GM23338 (cell line): ENCODE measurements around the gene ATG9A. TPM values are rescaled to one million over a fixed set of nuclear protein-coding genes. Genes with fewer than 3 reads are reported as not detected.

Source experiments
- ATAC-seq: fragments of 200-7000 bp; cut with Tn5 transposase; 3 replicates; pipeline ENCODE4 v1.9.1; 2020
- DNase-seq: peaks from one replicate; pipeline ENCODE4 v3.0.0-alpha.2; 2015; ENCODE audit warnings: low spot score
- H2AFZ ChIP-seq: fragments of 200-600 bp; sonication (generic); 2 replicates; pipeline ENCODE4 v1.8.0; 2016; ENCODE audit warnings: antibody characterized with exemption, mild to moderate bottlenecking, moderate library complexity
- H3F3A ChIP-seq: fragments of 200-600 bp; sonication (generic); replicated peaks from 2 replicates; pipeline ENCODE4 v1.8.0; 2017; ENCODE audit warnings: antibody characterized with exemption, mixed run types, low read depth
- H3K27ac ChIP-seq: fragments of 200-600 bp; sonication (generic); 2 replicates; pipeline ENCODE4 v1.6.1; 2016; ENCODE audit warnings: low read depth
- H3K27me3 ChIP-seq: fragments of 200-600 bp; sonication (generic); 2 replicates; pipeline ENCODE4 v1.8.0; 2016; ENCODE audit warnings: mild to moderate bottlenecking, mixed run types, moderate library complexity; ENCODE audit not compliant: insufficient read depth
- H3K36me3 ChIP-seq: fragments of 200-600 bp; sonication (generic); 2 replicates; pipeline ENCODE4 v1.8.0; 2016; ENCODE audit warnings: mild to moderate bottlenecking; ENCODE audit not compliant: insufficient read depth
- H3K4me1 ChIP-seq: fragments of 200-600 bp; sonication (generic); 2 replicates; pipeline ENCODE4 v1.8.0; 2016; ENCODE audit warnings: mild to moderate bottlenecking, moderate library complexity; ENCODE audit not compliant: insufficient read depth
- H3K4me2 ChIP-seq: fragments of 200-600 bp; sonication (generic); 2 replicates; pipeline ENCODE4 v1.7.1; 2017; ENCODE audit warnings: mixed run types
- H3K4me3 ChIP-seq: fragments of 200-600 bp; sonication (generic); 2 replicates; pipeline ENCODE4 v1.6.1; 2016; ENCODE audit warnings: mixed run types
- H3K79me2 ChIP-seq: fragments of 200-600 bp; sonication (generic); replicated peaks from 2 replicates; pipeline ENCODE4 v1.8.0; 2017; ENCODE audit warnings: mild to moderate bottlenecking; ENCODE audit not compliant: insufficient read depth
- H3K9me2 ChIP-seq: fragments of 200-600 bp; sonication (generic); 2 replicates; pipeline ENCODE4 v1.8.0; 2017; ENCODE audit not compliant: insufficient read depth
- H4K20me1 ChIP-seq: fragments of 200-600 bp; sonication (generic); replicated peaks from 2 replicates; pipeline ENCODE4 v1.8.0; 2017; ENCODE audit warnings: mild to moderate bottlenecking; ENCODE audit not compliant: insufficient read depth
- H3K27ac Mint-ChIP-seq: 2 replicates; pipeline ENCODE4 v1.8.0; 2020; ENCODE audit warnings: inconsistent platforms, mild to moderate bottlenecking, moderate library complexity, mixed read lengths
- H3K27me3 Mint-ChIP-seq: 3 replicates; pipeline ENCODE4 v1.8.0; 2022; ENCODE audit warnings: low read depth, mild to moderate bottlenecking, moderate library complexity, mixed read lengths, inconsistent platforms; ENCODE audit not compliant: insufficient read depth, poor library complexity
- H3K36me3 Mint-ChIP-seq: 3 replicates; pipeline ENCODE4 v1.8.0; 2021; ENCODE audit warnings: low read depth, mild to moderate bottlenecking, inconsistent platforms, moderate library complexity, mixed read lengths
- H3K4me1 Mint-ChIP-seq: 3 replicates; pipeline ENCODE4 v1.8.0; 2020; ENCODE audit warnings: mild to moderate bottlenecking, inconsistent platforms, mixed read lengths
- H3K4me3 Mint-ChIP-seq: 3 replicates; pipeline ENCODE4 v1.8.0; 2021; ENCODE audit warnings: moderate library complexity, mild to moderate bottlenecking, inconsistent platforms, mixed read lengths
- H3K9me3 Mint-ChIP-seq: 3 replicates; pipeline ENCODE4 v1.8.0; 2020; ENCODE audit warnings: moderate library complexity, mild to moderate bottlenecking, inconsistent platforms, mixed read lengths
- EZH2phosphoT487 ChIP-seq: fragments of 200-600 bp; sonication (generic); IDR thresholded peaks from one replicate; pipeline ENCODE4 v1.8.1; 2018; ENCODE audit warnings: antibody characterized with exemption; ENCODE audit not compliant: unreplicated experiment
- JUNB ChIP-seq: IDR thresholded peaks from one replicate; pipeline ENCODE4 v1.6.1; 2016; ENCODE audit warnings: antibody characterized with exemption; ENCODE audit not compliant: unreplicated experiment
- NANOG ChIP-seq: IDR thresholded peaks from 2 replicates; pipeline ENCODE4 v1.6.1; 2016; ENCODE audit warnings: antibody characterized with exemption, borderline replicate concordance
- POLR2AphosphoS5 ChIP-seq: IDR thresholded peaks from 2 replicates; pipeline ENCODE4 v1.6.1; 2016; ENCODE audit warnings: antibody characterized with exemption, low read depth
- STAT1 ChIP-seq: IDR thresholded peaks from one replicate; pipeline ENCODE4 v1.6.1; 2016; ENCODE audit warnings: antibody characterized with exemption; ENCODE audit not compliant: unreplicated experiment
- ZNF114 ChIP-seq: fragments of 250-450 bp; sonication (Bioruptor Pico); IDR thresholded peaks from 2 replicates; pipeline ENCODE4 v1.5.0; 2020; ENCODE audit warnings: mild to moderate bottlenecking, moderate library complexity
- polyA plus RNA-seq: library from polyadenylated mRNA; unstranded; fragments of >200 nt; fragmentation: Nextera tagmentation; extraction: Ambion mirVana; gene quantifications from 2 replicates; pipeline ENCODE4 v1.2.1, GENCODE V29; 2016
- total RNA-seq: library from RNA; depleted of rRNA; stranded (reverse); fragments of >200 nt; shearing (Covaris generic); gene quantifications from 2 replicates; pipeline ENCODE4 v1.2.3, GENCODE V29; 2014
- TF ChIP-seq, protein P1 (sequence below), 2 experiments: fragments of 200-600 bp in 1 of 2; sonication (generic) in 1 of 2; conservative IDR thresholded peaks; 2 replicates each; pipeline versions ENCODE4 v1.5.1 to v1.6.1; 2016 to 2017; ENCODE audit warnings: antibody characterized with exemption in 2 of 2, low read depth in 2 of 2, mild to moderate bottlenecking in 2 of 2, moderate library complexity in 1 of 2
- TF ChIP-seq, protein P2 (sequence below): IDR thresholded peaks from one replicate; pipeline ENCODE4 v1.6.1; 2018; ENCODE audit warnings: antibody characterized with exemption; ENCODE audit not compliant: unreplicated experiment
- TF ChIP-seq, protein P3 (sequence below): IDR thresholded peaks from 2 replicates; pipeline ENCODE4 v1.6.1; 2016; ENCODE audit warnings: antibody characterized with exemption
- TF ChIP-seq, protein P4 (sequence below): fragments of 250-450 bp; sonication (Bioruptor Pico); IDR thresholded peaks from 2 replicates; pipeline ENCODE4 v1.5.0; 2020; ENCODE audit warnings: mild to moderate bottlenecking, moderate library complexity

ATG9A gene
- total and polyA plus RNA-seq, 2 experiments from 2014 or later, result 20.7 to 54.2 TPM

DNA sequence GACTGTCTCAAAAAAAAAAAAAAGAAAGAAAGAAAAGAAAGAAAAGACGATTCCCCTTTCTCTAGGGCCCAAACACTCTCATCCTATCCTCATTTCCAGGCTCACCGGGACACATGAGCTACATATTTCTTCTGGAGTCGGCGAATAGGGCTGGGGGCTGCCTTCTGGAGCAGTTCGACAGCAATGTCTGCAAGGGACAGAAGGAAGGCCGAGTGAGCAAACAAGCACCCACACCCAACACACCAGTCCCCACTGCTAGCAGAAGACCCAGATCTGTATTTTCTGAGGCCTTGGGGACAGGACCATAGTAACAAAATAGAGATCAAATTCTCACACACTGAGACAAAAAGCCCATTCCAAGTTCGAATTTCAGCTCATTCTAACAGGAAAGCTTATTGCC lies 54.0 kb downstream of the ATG9A start:
- ATAC-seq (no peak), DNase-seq (no peak)
- Histone ChIP-seq H3K4me1 (peaks cover 13% of the 10 kb centered on the region), H2AFZ (no peak overlapping the region), H3K27ac (no peak overlapping the region), H4K20me1 (no peaks in the 10 kb centered on the region; the same call in 1 of the 2 replicates), H3K4me2 (peak overlapping the region; percentile 95), H3K79me2 (peaks cover 7% of the 10 kb centered on the region), H3K36me3 (no peaks in the 10 kb centered on the region), H3K9me2 (no peaks in the 10 kb centered on the region), H3K4me3 (peak overlapping the region; percentile 71), H3F3A (peaks cover 20% of the 10 kb centered on the region), H3K27me3 (no peaks in the 10 kb centered on the region)
- no peaks in the 10 kb centered on the region; the same call in 2 of the 3 replicates for H3K9me3 Mint-ChIP-seq
- peaks cover 26% of the 10 kb centered on the region for H3K36me3 Mint-ChIP-seq
- TF ChIP-seq, protein P1, sequence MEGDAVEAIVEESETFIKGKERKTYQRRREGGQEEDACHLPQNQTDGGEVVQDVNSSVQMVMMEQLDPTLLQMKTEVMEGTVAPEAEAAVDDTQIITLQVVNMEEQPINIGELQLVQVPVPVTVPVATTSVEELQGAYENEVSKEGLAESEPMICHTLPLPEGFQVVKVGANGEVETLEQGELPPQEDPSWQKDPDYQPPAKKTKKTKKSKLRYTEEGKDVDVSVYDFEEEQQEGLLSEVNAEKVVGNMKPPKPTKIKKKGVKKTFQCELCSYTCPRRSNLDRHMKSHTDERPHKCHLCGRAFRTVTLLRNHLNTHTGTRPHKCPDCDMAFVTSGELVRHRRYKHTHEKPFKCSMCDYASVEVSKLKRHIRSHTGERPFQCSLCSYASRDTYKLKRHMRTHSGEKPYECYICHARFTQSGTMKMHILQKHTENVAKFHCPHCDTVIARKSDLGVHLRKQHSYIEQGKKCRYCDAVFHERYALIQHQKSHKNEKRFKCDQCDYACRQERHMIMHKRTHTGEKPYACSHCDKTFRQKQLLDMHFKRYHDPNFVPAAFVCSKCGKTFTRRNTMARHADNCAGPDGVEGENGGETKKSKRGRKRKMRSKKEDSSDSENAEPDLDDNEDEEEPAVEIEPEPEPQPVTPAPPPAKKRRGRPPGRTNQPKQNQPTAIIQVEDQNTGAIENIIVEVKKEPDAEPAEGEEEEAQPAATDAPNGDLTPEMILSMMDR (conservative IDR thresholded peaks at IDR 0.05; ENCODE audit: low read depth in 2 of 2), result no peak
- TF ChIP-seq JUNB, result no peak
- no peak for TF ChIP-seq STAT1
- no peak for TF ChIP-seq POLR2AphosphoS5
- TF ChIP-seq ZNF114 (CRISPR knock-in tag), result no peak
- TF ChIP-seq, protein P2, sequence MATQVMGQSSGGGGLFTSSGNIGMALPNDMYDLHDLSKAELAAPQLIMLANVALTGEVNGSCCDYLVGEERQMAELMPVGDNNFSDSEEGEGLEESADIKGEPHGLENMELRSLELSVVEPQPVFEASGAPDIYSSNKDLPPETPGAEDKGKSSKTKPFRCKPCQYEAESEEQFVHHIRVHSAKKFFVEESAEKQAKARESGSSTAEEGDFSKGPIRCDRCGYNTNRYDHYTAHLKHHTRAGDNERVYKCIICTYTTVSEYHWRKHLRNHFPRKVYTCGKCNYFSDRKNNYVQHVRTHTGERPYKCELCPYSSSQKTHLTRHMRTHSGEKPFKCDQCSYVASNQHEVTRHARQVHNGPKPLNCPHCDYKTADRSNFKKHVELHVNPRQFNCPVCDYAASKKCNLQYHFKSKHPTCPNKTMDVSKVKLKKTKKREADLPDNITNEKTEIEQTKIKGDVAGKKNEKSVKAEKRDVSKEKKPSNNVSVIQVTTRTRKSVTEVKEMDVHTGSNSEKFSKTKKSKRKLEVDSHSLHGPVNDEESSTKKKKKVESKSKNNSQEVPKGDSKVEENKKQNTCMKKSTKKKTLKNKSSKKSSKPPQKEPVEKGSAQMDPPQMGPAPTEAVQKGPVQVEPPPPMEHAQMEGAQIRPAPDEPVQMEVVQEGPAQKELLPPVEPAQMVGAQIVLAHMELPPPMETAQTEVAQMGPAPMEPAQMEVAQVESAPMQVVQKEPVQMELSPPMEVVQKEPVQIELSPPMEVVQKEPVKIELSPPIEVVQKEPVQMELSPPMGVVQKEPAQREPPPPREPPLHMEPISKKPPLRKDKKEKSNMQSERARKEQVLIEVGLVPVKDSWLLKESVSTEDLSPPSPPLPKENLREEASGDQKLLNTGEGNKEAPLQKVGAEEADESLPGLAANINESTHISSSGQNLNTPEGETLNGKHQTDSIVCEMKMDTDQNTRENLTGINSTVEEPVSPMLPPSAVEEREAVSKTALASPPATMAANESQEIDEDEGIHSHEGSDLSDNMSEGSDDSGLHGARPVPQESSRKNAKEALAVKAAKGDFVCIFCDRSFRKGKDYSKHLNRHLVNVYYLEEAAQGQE, result no peak
- TF ChIP-seq, protein P3, sequence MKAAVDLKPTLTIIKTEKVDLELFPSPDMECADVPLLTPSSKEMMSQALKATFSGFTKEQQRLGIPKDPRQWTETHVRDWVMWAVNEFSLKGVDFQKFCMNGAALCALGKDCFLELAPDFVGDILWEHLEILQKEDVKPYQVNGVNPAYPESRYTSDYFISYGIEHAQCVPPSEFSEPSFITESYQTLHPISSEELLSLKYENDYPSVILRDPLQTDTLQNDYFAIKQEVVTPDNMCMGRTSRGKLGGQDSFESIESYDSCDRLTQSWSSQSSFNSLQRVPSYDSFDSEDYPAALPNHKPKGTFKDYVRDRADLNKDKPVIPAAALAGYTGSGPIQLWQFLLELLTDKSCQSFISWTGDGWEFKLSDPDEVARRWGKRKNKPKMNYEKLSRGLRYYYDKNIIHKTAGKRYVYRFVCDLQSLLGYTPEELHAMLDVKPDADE, result no peak
- H3K4me1 Mint-ChIP-seq, result peaks cover 19% of the 10 kb centered on the region
- H3K27ac Mint-ChIP-seq, result no peak overlapping the region
- H3K27me3 Mint-ChIP-seq, result peaks cover 20% of the 10 kb centered on the region
- peak overlapping the region; percentile 90 for H3K4me3 Mint-ChIP-seq

DNA sequence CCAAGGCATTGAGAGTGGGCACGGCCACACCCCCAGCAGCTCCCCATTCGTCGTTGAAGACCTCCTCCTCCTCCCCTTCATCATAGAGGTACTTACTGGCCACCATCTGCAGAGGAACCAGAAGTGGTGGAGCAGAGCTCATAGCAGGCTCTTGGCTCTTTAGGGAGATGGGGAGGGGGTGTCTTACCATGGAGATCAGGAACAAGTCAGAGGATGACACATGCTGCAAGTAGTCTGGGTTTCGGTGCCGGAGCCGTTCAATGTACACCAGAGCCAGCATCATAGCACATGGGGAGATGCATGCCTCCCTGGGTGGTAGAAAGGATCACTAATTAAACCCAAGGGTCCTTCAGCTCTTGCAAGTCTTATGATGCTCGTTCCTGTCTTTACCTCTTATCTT lies 54.6 kb downstream of the ATG9A start:
- Histone ChIP-seq H3K36me3 (no peaks in the 10 kb centered on the region), H3K4me2 (no peak overlapping the region), H4K20me1 (no peaks in the 10 kb centered on the region; the same call in 1 of the 2 replicates), H2AFZ (no peak overlapping the region), H3K27me3 (no peaks in the 10 kb centered on the region), H3K27ac (no peak overlapping the region), H3K9me2 (no peaks in the 10 kb centered on the region), H3K4me1 (peaks cover 13% of the 10 kb centered on the region), H3K4me3 (no peak overlapping the region), H3F3A (peaks cover 20% of the 10 kb centered on the region), H3K79me2 (peaks cover 7% of the 10 kb centered on the region)
- Mint-ChIP-seq H3K27me3 (peaks cover 20% of the 10 kb centered on the region), H3K4me1 (peaks cover 19% of the 10 kb centered on the region), H3K36me3 (peaks cover 24% of the 10 kb centered on the region), H3K4me3 (no peak overlapping the region; the same call in 2 of the 3 replicates), H3K27ac (no peak overlapping the region), H3K9me3 (no peaks in the 10 kb centered on the region; the same call in 2 of the 3 replicates)
- no peak for DNase-seq
- ATAC-seq, result no peak
- TF ChIP-seq, protein P4, sequence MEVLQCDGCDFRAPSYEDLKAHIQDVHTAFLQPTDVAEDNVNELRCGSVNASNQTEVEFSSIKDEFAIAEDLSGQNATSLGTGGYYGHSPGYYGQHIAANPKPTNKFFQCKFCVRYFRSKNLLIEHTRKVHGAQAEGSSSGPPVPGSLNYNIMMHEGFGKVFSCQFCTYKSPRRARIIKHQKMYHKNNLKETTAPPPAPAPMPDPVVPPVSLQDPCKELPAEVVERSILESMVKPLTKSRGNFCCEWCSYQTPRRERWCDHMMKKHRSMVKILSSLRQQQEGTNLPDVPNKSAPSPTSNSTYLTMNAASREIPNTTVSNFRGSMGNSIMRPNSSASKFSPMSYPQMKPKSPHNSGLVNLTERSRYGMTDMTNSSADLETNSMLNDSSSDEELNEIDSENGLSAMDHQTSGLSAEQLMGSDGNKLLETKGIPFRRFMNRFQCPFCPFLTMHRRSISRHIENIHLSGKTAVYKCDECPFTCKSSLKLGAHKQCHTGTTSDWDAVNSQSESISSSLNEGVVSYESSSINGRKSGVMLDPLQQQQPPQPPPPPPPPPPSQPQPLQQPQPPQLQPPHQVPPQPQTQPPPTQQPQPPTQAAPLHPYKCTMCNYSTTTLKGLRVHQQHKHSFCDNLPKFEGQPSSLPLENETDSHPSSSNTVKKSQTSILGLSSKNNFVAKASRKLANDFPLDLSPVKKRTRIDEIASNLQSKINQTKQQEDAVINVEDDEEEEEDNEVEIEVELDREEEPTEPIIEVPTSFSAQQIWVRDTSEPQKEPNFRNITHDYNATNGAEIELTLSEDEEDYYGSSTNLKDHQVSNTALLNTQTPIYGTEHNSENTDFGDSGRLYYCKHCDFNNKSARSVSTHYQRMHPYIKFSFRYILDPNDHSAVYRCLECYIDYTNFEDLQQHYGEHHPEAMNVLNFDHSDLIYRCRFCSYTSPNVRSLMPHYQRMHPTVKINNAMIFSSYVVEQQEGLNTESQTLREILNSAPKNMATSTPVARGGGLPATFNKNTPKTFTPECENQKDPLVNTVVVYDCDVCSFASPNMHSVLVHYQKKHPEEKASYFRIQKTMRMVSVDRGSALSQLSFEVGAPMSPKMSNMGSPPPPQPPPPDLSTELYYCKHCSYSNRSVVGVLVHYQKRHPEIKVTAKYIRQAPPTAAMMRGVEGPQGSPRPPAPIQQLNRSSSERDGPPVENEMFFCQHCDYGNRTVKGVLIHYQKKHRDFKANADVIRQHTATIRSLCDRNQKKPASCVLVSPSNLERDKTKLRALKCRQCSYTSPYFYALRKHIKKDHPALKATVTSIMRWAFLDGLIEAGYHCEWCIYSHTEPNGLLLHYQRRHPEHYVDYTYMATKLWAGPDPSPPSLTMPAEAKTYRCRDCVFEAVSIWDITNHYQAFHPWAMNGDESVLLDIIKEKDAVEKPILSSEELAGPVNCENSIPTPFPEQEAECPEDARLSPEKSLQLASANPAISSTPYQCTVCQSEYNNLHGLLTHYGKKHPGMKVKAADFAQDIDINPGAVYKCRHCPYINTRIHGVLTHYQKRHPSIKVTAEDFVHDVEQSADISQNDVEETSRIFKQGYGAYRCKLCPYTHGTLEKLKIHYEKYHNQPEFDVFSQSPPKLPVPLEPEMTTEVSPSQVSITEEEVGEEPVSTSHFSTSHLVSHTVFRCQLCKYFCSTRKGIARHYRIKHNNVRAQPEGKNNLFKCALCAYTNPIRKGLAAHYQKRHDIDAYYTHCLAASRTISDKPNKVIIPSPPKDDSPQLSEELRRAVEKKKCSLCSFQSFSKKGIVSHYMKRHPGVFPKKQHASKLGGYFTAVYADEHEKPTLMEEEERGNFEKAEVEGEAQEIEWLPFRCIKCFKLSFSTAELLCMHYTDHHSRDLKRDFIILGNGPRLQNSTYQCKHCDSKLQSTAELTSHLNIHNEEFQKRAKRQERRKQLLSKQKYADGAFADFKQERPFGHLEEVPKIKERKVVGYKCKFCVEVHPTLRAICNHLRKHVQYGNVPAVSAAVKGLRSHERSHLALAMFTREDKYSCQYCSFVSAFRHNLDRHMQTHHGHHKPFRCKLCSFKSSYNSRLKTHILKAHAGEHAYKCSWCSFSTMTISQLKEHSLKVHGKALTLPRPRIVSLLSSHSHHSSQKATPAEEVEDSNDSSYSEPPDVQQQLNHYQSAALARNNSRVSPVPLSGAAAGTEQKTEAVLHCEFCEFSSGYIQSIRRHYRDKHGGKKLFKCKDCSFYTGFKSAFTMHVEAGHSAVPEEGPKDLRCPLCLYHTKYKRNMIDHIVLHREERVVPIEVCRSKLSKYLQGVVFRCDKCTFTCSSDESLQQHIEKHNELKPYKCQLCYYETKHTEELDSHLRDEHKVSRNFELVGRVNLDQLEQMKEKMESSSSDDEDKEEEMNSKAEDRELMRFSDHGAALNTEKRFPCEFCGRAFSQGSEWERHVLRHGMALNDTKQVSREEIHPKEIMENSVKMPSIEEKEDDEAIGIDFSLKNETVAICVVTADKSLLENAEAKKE (CRISPR knock-in tag), result no peak
- TF ChIP-seq STAT1 (no peak), EZH2phosphoT487 (no peak), NANOG (no peak)
